HFF-Myc (cell line): ENCODE results near the gene ARID5B.

Experiments used
- DNase-seq: peaks from one replicate; pipeline ENCODE4 v3.0.0-alpha.2; 2011; ENCODE audit warnings: low read depth; ENCODE audit errors: extremely low read depth
- H3K4me3 ChIP-seq: replicated peaks from 2 replicates; pipeline ENCODE4 v1.5.1; 2011; ENCODE audit warnings: low read depth, mild to moderate bottlenecking, control low read depth, low read length
- TF ChIP-seq, protein P1 (sequence below): IDR thresholded peaks from 2 replicates; pipeline ENCODE4 v1.5.1; 2012; ENCODE audit warnings: mild to moderate bottlenecking, low read depth, low read length, control low read depth; ENCODE audit errors: missing control alignments

ARID5B gene

DNA sequence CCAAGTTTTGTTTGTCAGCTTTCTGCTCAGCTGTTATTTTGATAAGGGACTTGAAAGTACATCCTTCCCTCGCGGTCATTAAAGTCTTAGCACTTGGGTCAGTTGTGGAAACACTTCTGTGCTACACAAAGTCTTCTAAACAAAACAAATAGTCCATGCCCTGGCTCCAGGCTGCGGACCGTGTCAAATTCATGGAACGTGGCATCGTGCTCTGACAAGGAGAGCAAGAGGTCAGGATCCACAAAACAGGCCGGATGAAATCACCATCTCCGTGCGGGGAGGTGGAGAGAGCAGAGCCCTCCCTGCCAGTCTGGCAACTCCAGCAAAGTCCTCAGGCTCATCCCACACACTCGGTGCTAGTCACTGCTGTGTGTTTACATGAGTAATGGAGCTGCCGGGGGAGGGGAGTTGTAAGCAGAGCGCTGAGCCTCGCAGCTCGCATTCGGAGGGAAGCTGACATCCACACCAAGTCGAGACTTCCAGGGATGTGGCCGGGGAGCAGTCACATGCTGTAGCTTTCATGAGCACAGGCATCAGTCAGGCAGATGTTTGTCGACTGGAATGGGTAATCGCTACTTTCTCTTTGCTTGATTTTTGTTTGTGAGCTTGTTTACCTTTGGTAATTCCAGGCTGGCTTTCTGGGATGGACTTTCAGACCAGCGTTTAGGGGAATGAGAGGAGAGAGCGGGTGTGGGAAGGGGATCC is 147.6 kb downstream of the ARID5B start:
- peak overlapping the region; percentile 69 for H3K4me3 ChIP-seq
- DNase-seq = peak; percentile 94
- TF ChIP-seq, protein P1, sequence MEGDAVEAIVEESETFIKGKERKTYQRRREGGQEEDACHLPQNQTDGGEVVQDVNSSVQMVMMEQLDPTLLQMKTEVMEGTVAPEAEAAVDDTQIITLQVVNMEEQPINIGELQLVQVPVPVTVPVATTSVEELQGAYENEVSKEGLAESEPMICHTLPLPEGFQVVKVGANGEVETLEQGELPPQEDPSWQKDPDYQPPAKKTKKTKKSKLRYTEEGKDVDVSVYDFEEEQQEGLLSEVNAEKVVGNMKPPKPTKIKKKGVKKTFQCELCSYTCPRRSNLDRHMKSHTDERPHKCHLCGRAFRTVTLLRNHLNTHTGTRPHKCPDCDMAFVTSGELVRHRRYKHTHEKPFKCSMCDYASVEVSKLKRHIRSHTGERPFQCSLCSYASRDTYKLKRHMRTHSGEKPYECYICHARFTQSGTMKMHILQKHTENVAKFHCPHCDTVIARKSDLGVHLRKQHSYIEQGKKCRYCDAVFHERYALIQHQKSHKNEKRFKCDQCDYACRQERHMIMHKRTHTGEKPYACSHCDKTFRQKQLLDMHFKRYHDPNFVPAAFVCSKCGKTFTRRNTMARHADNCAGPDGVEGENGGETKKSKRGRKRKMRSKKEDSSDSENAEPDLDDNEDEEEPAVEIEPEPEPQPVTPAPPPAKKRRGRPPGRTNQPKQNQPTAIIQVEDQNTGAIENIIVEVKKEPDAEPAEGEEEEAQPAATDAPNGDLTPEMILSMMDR = no peak

DNA sequence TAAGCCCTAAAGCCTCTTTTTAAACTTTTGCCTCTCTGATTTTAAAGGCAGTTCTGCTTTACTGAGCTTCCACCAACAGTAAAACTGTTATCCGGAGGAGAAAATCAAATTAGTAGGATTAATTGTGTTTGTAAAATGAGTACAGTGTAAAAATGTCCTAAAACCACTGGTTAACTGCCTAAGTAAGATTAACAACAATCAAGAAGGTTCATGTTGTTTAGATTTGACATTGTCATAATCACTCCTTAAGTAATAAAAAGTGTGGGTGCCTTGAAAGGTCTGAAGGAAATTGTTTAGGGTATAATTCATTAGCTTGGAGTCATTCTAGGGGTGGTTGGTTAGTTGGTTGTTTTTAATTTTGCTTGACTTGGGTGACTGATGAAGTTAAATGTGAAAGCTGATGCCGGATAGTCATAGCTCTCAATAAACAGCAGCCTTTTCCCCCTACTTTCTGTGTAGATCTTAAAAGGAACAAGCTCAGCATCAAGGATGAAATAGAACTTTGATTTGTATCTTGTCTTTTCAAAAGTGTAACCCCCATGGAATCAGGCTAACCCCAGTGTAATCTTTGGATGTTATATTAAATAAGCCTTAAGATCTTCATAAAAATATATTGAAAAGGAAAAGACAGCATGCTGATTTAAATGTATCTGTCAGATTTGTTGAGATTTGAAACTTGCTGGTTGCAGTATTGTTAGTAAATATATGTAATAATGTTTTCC is 148.3 kb downstream of the ARID5B start:
- TF ChIP-seq, protein P1 = no peak
- H3K4me3 ChIP-seq = peak overlapping the region; percentile 69
- DNase-seq = no peak

DNA sequence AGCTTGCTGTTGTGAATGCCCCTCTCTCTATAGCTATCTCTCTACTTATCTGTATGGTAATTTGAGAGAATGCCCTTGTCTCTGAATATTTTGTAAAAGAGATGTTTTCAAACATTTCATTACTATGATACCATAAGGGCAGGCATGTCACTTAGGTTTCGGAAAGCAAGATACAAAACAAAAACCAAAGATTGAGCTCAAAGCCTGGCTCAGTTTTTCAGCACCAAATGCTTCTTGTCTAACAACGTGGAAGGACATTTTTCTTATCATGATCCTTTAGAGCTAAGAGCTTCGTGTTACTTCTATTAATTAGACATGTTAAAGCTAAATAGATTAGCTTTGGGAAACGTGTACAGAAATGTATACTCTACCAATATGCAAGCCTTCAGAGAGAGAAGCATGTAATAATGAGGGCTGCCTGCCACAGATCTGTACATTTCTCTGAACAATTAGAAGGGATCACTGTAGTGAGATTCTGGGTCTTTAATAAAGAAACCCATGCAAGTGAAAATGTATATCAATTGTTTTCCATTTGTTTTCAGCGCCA is 148.9 kb downstream of the ARID5B start:
- TF ChIP-seq, protein P1 = no peak
- H3K4me3 ChIP-seq = peak overlapping the region; percentile 69
- no peak for DNase-seq

DNA sequence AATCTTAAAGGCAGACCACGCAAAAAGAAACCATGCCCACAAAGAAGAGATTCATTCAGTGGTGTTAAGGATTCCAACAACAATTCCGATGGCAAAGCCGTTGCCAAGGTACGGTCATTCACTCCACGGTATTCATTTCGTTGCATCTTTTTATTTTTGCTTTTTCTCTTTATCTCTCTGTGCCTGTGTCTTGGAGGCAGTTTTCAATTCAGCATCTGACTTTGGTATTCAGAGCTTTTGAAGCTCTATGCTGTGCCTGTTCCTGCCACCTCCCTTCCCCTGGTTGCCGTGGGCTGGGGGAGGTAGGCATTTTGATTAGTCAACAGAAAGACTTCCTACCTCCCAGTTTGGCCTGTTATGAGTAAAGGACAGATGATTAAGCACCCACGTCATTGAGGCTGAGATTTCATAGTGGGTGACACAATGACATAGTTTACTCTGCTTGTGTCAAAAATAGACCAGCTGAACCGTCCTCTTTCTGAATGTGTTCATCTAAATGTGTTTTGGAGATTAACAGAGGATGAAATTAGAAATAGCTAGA is 149.5 kb downstream of the ARID5B start:
- peak; percentile 66 for DNase-seq

DNA sequence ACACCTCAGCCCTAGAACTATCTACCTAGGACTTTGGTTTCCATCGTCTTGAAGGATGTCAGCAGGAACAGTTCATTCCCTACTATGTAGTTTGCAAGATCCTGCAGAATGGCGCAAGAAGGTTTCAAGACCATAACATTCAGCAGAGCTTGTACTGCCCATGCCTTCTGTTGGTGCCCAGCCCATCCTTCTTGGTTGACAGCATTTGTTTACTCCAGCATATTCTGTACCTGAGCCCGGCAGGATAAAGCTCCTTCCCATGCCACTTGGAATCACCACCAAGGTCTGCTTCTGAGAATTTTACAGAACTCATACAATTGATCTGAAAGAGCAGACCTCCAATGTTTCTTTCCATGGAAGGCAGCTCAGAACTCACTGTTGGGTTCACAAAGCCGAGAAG is 150.8 kb downstream of the ARID5B start:
- TF ChIP-seq, protein P1 = no peak
- H3K4me3 ChIP-seq = peak overlapping the region; percentile 69
- no peak for DNase-seq

More for the DNA sequence above, 149.5 kb downstream of the ARID5B start:
- TF ChIP-seq, protein P1 = no peak
- peak overlapping the region; percentile 69 for H3K4me3 ChIP-seq

DNA sequence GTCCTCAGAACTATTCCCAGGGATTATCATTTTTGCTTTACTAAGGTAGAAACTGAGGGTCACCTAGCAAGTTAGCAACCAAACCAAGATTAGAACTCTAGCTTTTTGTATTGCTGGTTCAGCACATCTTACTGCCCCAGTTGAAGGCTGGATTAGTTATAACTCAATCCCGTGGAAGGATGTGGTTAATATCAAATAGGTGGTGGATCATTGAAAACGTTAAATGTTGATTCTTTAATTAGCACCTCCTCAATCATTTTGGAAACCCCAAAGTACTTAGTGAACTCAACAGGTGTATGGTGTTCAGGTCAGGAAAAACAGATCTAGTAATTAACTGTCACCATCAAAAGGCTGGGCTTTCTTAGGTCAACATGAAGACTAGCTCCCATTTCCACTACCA is 152.4 kb downstream of the ARID5B start:
- DNase-seq = no peak
- TF ChIP-seq, protein P1 = no peak
- no peak overlapping the region for H3K4me3 ChIP-seq
